ENCODE results near the gene AJAP1. TPM values are rescaled to one million over a fixed set of nuclear protein-coding genes. Genes with fewer than 3 reads are reported as not detected.

Gene AJAP1
- total RNA-seq, 2 experiments from 2014 or later: not detected

DNA sequence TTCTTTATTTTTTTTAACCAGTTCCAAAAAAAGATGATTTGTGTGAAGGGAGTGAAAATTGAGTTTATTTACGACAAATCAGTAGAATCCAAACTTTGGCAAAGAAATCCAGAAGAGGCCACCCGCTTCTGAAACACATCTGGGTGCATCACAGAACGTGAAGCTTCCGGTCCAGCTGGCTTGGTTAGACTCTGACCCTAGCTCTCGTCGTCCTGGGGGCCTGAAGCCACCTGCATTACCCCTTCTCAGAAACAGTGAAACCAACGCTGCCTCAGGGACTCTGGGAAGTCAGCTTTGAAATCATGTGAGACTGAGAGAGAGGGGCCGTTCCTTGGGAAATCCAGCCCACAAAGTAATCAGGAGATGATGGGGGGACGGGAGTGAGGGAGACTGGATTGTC, 21.8 kb downstream of the AJAP1 start:
- ChIA-PET POLR2A (no interaction called here), CTCF (interaction anchor here (0.7 kb wide), 1 partner anchor 1052 kb away, joined by 3 read pairs; no protein-coding TSS in a partner anchor)
- intact Hi-C loops (cut with DNase I, micrococcal nuclease): no loop called here

DNA sequence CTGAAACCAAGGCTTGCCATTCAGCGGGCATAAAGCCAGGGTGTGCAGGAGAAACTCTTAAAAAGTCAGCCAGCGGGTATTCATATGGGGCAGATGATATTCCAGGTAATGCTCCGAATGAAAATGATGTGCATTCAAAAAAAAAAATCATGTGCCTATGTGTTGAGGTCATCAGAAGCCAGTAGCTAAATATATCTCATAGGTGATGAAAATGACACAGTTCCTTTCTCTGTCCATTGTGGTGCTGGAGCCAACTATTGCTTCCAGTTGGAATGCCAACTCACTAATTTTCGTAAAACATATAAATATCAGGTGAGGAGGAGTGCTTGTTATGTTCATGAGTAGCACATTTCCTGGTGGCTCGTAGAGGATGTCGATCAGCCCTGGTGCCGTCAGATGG, 23.2 kb downstream of the AJAP1 start:
- Mint-ChIP-seq H3K27ac (no peak overlapping the region), H3K9me3 (ENCODE audit: low read depth) (peaks cover 13% of the 10 kb centered on the region), H3K4me1 (no peaks in the 10 kb centered on the region), H3K27me3 (peaks cover 5% of the 10 kb centered on the region), H3K36me3 (ENCODE audit: low read depth) (no peaks in the 10 kb centered on the region), H3K4me3 (no peak overlapping the region)
- DNase-seq: no peak
- CTCF ChIA-PET: no interaction called here
- POLR2A ChIA-PET: no interaction called here
- ATAC-seq: no peak
- intact Hi-C loops (cut with DNase I, micrococcal nuclease): no loop called here

More for the DNA sequence above, 21.8 kb downstream of the AJAP1 start:
- Mint-ChIP-seq H3K4me1 (no peaks in the 10 kb centered on the region), H3K27ac (no peak overlapping the region), H3K27me3 (peaks cover 7% of the 10 kb centered on the region), H3K4me3 (no peak overlapping the region), H3K9me3 (ENCODE audit: low read depth) (peaks cover 13% of the 10 kb centered on the region), H3K36me3 (ENCODE audit: low read depth) (no peaks in the 10 kb centered on the region)
- ATAC-seq (no peak), DNase-seq (no peak)

DNA sequence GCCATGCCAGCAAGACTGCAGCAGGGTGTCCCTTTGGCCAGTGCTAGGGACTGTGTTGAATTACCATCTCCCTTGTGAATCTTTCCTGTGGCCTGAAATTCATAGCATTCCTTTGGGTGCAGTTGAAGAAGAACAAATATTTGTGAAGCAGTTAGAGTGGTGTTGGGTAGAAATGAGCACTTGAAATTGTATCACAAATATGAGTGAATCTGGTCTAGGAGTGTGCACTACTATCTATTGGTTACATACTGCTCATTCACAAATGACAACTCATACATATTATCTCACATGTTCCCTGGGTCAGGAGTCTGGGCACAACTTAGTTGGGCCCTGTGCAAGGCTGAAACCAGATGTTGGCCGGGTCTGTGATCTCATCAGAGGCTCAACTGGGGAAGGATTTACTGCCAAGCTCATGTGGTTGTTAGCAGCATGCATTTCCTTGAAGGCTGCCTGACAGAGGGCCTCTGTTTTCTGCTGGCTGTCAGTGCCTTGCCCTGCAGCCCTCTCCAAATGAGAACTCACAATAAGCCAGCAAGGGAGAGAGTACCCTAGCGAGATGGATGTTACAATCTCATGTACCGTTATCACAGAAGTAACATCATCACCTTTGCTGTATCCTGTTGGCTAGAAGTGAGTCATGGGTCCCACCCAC, 23.8 kb downstream of the AJAP1 start:
- Mint-ChIP-seq H3K27ac (no peak overlapping the region), H3K27me3 (peaks cover 2% of the 10 kb centered on the region), H3K9me3 (ENCODE audit: low read depth) (peaks cover 13% of the 10 kb centered on the region), H3K36me3 (ENCODE audit: low read depth) (no peaks in the 10 kb centered on the region), H3K4me1 (no peaks in the 10 kb centered on the region), H3K4me3 (no peak overlapping the region)
- ChIA-PET POLR2A (no interaction called here), CTCF (no interaction called here)
- no peak for ATAC-seq
- intact Hi-C loops (cut with DNase I, micrococcal nuclease): no loop called here
- DNase-seq: no peak

DNA sequence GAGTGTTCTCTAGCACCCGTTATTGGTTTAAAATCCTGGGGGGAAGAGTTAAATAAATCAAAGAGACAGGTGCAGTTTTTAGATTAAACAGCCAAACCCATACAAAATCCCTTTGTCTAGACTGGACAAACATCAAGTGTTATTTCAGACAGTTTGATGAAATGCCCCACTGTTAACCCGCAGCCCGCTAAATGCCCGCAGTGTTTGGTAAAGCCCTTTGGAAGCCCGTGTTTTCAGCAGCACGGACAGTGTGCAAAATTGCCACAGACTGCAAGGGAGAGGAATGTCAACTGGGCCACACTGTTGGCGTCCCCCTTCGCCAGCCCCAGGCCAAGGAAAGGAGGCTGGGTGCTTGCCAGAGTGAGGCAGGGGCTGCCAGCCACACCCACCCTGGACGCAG, 26.6 kb downstream of the AJAP1 start:
- no peak overlapping the region for H3K4me3 Mint-ChIP-seq
- H3K27ac Mint-ChIP-seq: no peak overlapping the region
- no peaks in the 10 kb centered on the region for H3K36me3 Mint-ChIP-seq (ENCODE audit: low read depth)
- H3K9me3 Mint-ChIP-seq (ENCODE audit: low read depth): peaks cover 13% of the 10 kb centered on the region
- intact Hi-C loops (cut with DNase I, micrococcal nuclease): no loop called here
- ChIA-PET POLR2A (no interaction called here), CTCF (no interaction called here)
- no peak for DNase-seq
- no peaks in the 10 kb centered on the region for H3K4me1 Mint-ChIP-seq
- H3K27me3 Mint-ChIP-seq: peaks cover 6% of the 10 kb centered on the region
- ATAC-seq: no peak

GRCh38 chr1:4682607-4683220, 28.3 kb downstream of the AJAP1 start:
- ChIA-PET POLR2A (no interaction called here), CTCF (no interaction called here)
- no peaks in the 10 kb centered on the region for H3K4me1 Mint-ChIP-seq
- no peak for ATAC-seq
- intact Hi-C loops (cut with DNase I, micrococcal nuclease): no loop called here
- H3K27ac Mint-ChIP-seq: no peak overlapping the region
- peaks cover 6% of the 10 kb centered on the region for H3K27me3 Mint-ChIP-seq
- DNase-seq: no peak
- H3K9me3 Mint-ChIP-seq (ENCODE audit: low read depth): peaks cover 13% of the 10 kb centered on the region
- H3K4me3 Mint-ChIP-seq: no peak overlapping the region
- no peaks in the 10 kb centered on the region for H3K36me3 Mint-ChIP-seq (ENCODE audit: low read depth)

DNA sequence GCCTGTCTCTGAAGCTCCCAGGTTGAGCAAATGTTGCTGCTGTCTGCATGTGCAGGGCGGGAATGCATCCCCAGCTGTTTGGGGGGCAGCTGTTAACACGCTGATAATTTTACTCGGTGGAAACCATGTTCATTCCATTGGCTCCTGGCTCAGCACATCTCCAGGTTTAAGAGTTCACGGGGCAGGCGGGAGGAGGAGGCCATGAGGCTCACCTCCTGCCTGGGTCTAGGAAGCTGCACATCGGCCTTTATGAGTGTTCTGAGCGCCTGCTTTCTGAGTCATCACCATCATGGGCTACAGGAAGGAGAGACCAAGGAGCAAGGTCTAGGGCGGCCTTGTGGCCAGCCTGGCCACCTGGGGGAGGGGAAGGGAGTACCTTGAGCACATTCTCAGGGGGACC, 29.7 kb downstream of the AJAP1 start:
- Mint-ChIP-seq H3K27me3 (peaks cover 6% of the 10 kb centered on the region), H3K4me1 (no peaks in the 10 kb centered on the region), H3K4me3 (no peak overlapping the region), H3K9me3 (ENCODE audit: low read depth) (peaks cover 9% of the 10 kb centered on the region), H3K36me3 (ENCODE audit: low read depth) (no peaks in the 10 kb centered on the region), H3K27ac (no peak overlapping the region)
- DNase-seq (no peak), ATAC-seq (no peak)
- POLR2A ChIA-PET: no interaction called here
- CTCF ChIA-PET: no interaction called here
- intact Hi-C loops (cut with DNase I, micrococcal nuclease): no loop called here

DNA sequence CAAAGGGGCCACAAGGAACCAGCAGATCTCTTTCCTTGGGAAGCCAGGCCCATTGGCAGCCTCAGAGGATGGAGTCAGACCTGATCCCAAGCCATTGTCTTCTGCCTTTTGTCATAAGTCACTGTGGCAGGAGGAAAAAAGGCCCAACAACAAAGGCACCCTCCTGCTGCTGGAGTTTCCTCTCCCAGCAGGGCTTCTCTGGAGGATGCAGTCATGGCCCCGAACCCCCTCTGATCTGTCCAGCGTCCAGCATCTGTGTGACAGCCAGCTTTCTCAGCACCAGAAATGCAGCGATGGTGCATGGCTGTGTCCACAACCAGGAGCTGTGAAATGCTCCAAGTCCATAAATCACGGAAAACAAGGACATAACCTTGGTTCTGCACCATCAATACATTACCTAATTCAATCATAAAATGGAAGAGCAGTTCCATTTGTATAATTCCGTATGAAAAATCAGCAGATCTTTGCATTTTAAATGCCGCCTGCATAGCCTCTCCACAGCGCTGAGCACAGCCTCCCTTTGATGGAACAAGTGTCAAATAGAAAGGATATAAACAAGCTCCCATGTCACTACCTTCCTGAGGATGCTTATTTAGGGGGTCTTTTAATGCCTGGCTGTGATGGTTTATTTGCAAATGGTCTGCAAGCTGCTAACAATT, 30.6 kb downstream of the AJAP1 start:
- CTCF ChIA-PET: no interaction called here
- no peak overlapping the region for H3K27ac Mint-ChIP-seq
- no peak for DNase-seq
- no peaks in the 10 kb centered on the region for H3K4me1 Mint-ChIP-seq
- no peak for ATAC-seq
- peaks cover 6% of the 10 kb centered on the region for H3K27me3 Mint-ChIP-seq
- H3K36me3 Mint-ChIP-seq (ENCODE audit: low read depth): no peaks in the 10 kb centered on the region
- intact Hi-C loops (cut with DNase I, micrococcal nuclease): no loop called here
- peaks cover 5% of the 10 kb centered on the region for H3K9me3 Mint-ChIP-seq (ENCODE audit: low read depth)
- H3K4me3 Mint-ChIP-seq: no peak overlapping the region
- POLR2A ChIA-PET: no interaction called here

GRCh38 chr1:4685523-4685865, 31.1 kb downstream of the AJAP1 start:
- peaks cover 2% of the 10 kb centered on the region for H3K9me3 Mint-ChIP-seq (ENCODE audit: low read depth)
- ChIA-PET POLR2A (no interaction called here), CTCF (no interaction called here)
- ATAC-seq: no peak
- intact Hi-C loops (cut with DNase I, micrococcal nuclease): no loop called here
- H3K4me3 Mint-ChIP-seq: no peak overlapping the region
- H3K27me3 Mint-ChIP-seq: peaks cover 6% of the 10 kb centered on the region
- H3K36me3 Mint-ChIP-seq (ENCODE audit: low read depth): no peaks in the 10 kb centered on the region
- no peak for DNase-seq
- no peak overlapping the region for H3K27ac Mint-ChIP-seq
- H3K4me1 Mint-ChIP-seq: no peaks in the 10 kb centered on the region

DNA sequence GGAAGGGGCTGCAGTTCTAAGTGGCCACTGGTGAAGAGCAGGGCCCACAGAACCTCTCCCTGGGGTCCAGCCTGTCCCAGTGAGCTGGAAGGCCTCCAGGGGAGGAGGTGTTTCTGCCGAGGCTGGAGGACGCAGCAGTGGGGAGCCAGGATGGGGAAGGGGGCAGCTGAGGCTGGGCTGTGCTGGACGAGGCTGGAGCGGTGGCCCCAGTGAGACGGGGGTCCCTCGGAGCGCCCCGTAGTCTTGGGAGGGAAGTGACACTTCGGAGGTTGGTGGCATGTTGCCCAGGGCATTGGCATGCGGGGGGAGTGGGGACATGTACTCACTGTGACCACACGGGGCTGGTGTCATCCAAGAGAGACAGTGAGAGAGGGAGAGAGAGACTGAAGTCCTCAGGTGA, 33.5 kb downstream of the AJAP1 start:
- POLR2A ChIA-PET: no interaction called here
- CTCF ChIA-PET: interaction anchor here (0.5 kb wide), 1 partner anchor 398 kb away, joined by 3 read pairs; no protein-coding TSS in a partner anchor
- Mint-ChIP-seq H3K36me3 (ENCODE audit: low read depth) (no peaks in the 10 kb centered on the region), H3K9me3 (ENCODE audit: low read depth) (no peaks in the 10 kb centered on the region), H3K27me3 (peaks cover 4% of the 10 kb centered on the region), H3K4me1 (no peaks in the 10 kb centered on the region), H3K4me3 (no peak overlapping the region), H3K27ac (no peak overlapping the region)
- DNase-seq (no peak), ATAC-seq (no peak)
- intact Hi-C loops (cut with DNase I, micrococcal nuclease): no loop called here

DNA sequence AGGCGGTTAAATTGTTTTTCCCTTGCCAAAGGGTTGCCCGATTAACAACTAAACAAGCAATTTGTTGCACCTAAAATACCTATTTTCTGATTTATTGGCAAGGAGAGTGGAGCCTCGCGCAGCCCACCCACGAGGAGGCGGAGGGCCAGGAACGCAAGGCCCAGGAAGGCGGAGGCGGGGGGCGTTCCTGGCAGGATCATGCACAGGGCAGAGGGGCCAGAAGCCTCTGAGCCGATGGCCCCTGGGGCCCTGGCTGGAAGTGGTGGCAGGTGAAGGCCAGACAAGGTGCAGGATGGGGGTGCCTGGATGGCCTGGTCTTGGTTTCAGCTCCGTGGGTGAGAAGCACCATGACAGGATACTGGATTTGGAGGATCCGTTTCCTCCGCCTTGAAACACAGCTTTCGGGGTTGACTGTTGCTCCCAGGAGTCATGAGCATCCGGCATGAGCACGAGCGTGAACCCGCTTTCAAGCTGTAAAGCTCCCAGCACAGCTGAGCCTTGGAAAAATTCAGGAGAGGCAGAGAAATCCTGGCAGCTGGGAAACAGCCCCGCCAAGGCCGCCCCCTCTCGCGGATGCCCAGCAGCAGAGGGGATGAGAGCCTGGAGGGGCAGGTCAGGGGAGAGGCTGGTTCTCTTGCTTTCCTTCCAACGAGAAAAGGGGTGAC, 35.0 kb downstream of the AJAP1 start:
- POLR2A ChIA-PET: no interaction called here
- Mint-ChIP-seq H3K27me3 (peaks cover 2% of the 10 kb centered on the region), H3K4me1 (no peaks in the 10 kb centered on the region), H3K36me3 (ENCODE audit: low read depth) (no peaks in the 10 kb centered on the region), H3K4me3 (no peak overlapping the region), H3K9me3 (ENCODE audit: low read depth) (no peaks in the 10 kb centered on the region), H3K27ac (no peak overlapping the region)
- ATAC-seq (no peak), DNase-seq (no peak)
- intact Hi-C loops (cut with DNase I, micrococcal nuclease): no loop called here
- CTCF ChIA-PET: no interaction called here

DNA sequence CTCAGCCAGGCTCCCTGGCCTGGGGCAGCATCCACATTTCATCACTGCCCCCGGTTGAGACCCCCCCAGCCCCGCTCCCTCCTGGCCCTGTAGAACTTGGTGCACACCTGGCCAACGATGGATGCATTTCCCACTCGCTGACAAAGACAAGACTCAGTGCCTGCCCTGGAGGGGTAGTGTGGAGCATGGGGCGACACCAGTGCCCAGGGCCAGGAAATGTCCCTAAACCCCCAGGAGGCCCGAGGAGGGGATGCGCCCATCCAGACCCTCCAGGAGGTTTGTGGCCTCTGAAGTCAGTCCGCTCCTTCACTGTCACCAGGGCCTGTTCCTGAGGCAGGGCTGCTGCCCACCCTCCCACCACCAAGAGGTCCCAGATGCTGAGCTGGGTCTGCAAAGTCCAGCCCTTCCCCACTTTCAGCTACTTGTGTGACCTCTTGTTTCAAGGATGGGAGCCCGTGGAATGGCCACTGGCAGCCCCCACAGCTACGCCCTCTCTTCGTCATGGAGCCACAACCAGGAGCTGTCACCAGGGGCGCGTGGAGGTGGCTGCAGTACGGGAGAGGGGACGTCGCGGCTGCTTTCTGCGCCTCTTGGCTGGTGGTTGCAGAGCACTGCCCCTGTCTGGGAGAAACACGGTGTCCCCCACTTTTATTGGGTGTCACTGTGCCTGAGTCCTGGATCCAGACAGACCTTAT, 35.7 kb downstream of the AJAP1 start:
- POLR2A ChIA-PET: no interaction called here
- ATAC-seq (no peak), DNase-seq (no peak)
- no peak overlapping the region for H3K4me3 Mint-ChIP-seq
- intact Hi-C loops (cut with DNase I, micrococcal nuclease): no loop called here
- no peaks in the 10 kb centered on the region for H3K36me3 Mint-ChIP-seq (ENCODE audit: low read depth)
- no peaks in the 10 kb centered on the region for H3K9me3 Mint-ChIP-seq (ENCODE audit: low read depth)
- no peak overlapping the region for H3K27ac Mint-ChIP-seq
- CTCF ChIA-PET: no interaction called here
- H3K27me3 Mint-ChIP-seq: no peaks in the 10 kb centered on the region
- no peaks in the 10 kb centered on the region for H3K4me1 Mint-ChIP-seq

Measured in activated CD4-positive, alpha-beta T cell treated with anti-CD3 and anti-CD28 coated beads for 36 hours (primary cell).